GM18507 (cell line): ENCODE results near the gene OR10AG1.

ENCODE experiments used
- DNase-seq: peaks from one replicate; pipeline ENCODE4 v3.0.0; 2011; ENCODE audit warnings: low read depth; ENCODE audit not compliant: insufficient read length; ENCODE audit errors: extremely low spot score
- FAIRE-seq: peaks from 2 replicates; lab custom pipeline; 2011; peaks lifted over from hg19 to GRCh38; lab: Jason Lieb, UNC

OR10AG1 gene

GRCh38 chr11:55969845-55970244, at the start of gene OR10AG1:
OR10AG1 (minus strand) TSS chr11:55969945; CDS start chr11:55969907, 38 bp downstream.
- no peak for FAIRE-seq
- no peak for DNase-seq

GRCh38 chr11:56013805-56014204, 44.1 kb upstream of the OR10AG1 start:
- FAIRE-seq (no peak), DNase-seq (no peak)

GRCh38 chr11:56010716-56011115, 41.0 kb upstream of the OR10AG1 start:
- no peak for DNase-seq
- FAIRE-seq = no peak

GRCh38 chr11:55994525-55994924, 24.8 kb upstream of the OR10AG1 start, which contains the start of gene OR5F1:
OR5F1 (minus strand) TSS chr11:55994625; CDS start chr11:55994625, 0 bp downstream.
- FAIRE-seq (no peak), DNase-seq (no peak)

- no peak for FAIRE-seq
- no peak for DNase-seq
These were observed 1.2 kb upstream of the OR10AG1 start for GRCh38 chr11:55970935-55971334.

GRCh38 chr11:55967914-55968313, 1.8 kb downstream of the OR10AG1 start:
- DNase-seq = no peak
- no peak for FAIRE-seq

- FAIRE-seq = no peak
- DNase-seq = no peak
These were observed 3.4 kb downstream of the OR10AG1 start for GRCh38 chr11:55966391-55966790.

- FAIRE-seq (no peak), DNase-seq (no peak)
These were observed 13.2 kb downstream of the OR10AG1 start for GRCh38 chr11:55956521-55956920.

- DNase-seq = no peak
- FAIRE-seq = no peak
These were observed 20.4 kb downstream of the OR10AG1 start for GRCh38 chr11:55949330-55949729.

GRCh38 chr11:55942785-55943392, 26.9 kb downstream of the OR10AG1 start:
- DNase-seq (no peak), FAIRE-seq (no peak)

- FAIRE-seq = no peak
These were observed 33.4 kb downstream of the OR10AG1 start, which contains the start of gene OR5I1 for GRCh38 chr11:55936300-55936699. OR5I1 (minus strand) TSS chr11:55936400; CDS start chr11:55936400, 0 bp downstream.

GRCh38 chr11:55920537-55920936, 49.2 kb downstream of the OR10AG1 start:
- DNase-seq (no peak), FAIRE-seq (no peak)

More at GRCh38 chr11:55936300-55936699, 33.4 kb downstream of the OR10AG1 start, which contains the start of gene OR5I1:
- DNase-seq = no peak
